HG02970 (cell line): ENCODE measurements around the gene ACYP1.

ENCODE experiments used
- ATAC-seq: cut with Tn5 transposase; IDR thresholded peaks from one replicate; pipeline ENCODE4 v1.9.1; 2021; ENCODE audit warnings: mild to moderate bottlenecking, moderate library complexity, moderate number of reproducible peaks; ENCODE audit not compliant: unreplicated experiment, low FRiP score

Gene ACYP1

DNA sequence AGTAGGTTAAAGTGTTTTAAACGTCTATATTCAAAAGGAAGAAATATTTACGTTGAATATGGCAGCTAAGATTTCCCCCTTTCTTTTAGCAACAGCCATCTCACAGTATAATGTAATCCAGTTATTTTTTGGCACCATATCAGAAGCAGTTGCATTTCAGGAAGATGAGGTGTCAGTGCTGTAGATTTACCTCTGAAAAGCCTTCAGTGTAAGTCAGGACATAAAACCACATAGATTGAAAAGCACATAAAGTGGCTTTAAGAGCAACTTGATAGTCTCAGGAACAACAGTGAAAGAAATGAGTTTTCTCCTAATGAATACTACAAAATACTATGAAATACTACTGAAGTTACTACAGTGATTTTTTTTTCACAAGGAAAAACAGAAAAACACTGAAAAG is 19.5 kb downstream of the ACYP1 start:
- ATAC-seq: no peak

DNA sequence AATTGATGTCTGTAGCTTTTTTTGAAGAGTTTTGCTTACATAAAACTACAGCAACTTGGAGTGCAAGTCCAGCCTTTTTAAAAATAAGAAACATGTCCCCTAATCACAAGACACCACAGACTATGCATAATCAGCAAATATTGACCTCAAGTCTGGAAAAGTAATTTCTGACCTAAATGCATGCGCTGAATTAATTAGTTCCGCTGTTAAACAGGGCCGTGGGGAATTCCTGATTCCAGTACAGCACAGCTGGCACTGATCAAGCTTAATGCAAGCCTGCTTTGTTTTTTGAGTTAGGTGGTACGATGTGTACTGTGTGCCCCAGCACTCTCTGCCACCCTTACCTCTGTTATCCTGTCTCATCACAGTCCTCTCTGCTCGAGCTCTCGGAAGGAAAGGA is 21.8 kb downstream of the ACYP1 start:
- no peak for ATAC-seq

DNA sequence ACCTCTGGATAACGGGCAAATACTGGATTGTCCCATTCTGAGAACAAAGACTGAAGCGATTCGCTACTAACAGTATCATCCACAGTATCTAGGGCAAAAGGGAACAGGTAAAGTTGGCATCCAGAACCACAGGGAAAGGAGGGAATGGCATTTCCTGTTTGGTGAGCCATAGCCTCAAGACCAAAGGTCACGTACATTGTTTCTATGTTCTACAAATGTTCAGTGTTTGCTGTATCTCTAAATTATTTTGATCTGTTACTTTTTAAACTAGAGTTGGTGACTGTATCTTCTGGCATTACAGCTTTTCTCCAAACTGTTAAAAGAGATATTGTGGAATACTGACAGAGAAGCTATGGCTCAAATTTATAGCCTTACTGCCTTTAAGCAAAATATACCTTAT is 22.2 kb downstream of the ACYP1 start:
- ATAC-seq: no peak

DNA sequence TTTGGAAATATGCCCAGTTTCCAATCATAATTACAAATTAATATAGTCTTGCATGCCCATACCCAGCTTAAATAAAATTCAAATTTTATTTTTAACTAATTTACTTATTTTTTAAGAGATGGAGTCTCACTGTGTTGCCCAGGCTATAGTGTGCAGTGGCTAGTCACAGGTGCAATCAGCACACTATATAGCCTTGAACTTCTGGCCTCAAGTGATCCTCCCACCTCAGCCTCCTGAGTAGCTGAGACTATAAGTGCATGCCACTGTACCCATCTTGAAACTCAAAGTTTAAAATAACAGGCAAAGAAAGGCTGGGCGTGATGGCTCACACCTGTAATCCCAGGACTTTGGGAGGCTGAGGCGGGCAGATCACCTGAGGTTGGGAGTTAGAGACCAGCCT is 22.9 kb downstream of the ACYP1 start:
- ATAC-seq: no peak

DNA sequence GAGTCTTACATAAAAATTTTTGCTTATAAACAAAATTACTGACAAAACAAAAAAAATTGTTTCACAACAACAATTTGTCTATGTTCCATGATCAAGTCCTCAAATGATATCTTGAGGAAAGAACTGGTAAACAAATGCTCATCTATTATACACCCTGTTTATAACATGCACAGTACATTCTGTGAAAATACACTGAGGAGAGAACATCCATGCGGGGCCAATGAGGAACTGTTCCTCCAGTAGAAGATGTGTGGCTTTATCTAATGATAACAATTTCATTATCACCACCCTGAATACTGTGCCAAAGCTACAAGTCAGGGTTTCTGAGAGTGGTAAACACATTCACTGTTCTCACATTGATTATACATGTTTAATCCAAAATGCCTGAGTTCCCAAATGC is 23.3 kb downstream of the ACYP1 start:
- no peak for ATAC-seq

DNA sequence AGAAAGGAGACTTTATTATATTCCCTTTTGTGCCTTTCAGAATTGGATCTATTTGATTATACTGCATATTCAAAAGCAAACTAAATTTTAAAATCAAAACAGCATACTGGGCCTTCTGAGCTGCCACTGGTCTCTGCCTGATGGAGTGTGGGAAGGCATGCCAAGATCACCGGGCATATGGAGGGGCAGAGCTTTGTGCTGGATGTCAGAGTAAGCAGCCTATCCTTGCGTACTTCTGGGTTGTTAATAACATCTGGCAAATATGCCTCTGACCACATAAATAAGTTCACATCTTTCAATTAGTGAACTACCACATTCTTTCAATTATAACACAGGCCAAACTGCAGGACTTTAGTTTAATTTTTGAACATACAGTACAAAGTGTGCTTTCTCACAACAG is 30.9 kb downstream of the ACYP1 start:
- ATAC-seq: no peak

DNA sequence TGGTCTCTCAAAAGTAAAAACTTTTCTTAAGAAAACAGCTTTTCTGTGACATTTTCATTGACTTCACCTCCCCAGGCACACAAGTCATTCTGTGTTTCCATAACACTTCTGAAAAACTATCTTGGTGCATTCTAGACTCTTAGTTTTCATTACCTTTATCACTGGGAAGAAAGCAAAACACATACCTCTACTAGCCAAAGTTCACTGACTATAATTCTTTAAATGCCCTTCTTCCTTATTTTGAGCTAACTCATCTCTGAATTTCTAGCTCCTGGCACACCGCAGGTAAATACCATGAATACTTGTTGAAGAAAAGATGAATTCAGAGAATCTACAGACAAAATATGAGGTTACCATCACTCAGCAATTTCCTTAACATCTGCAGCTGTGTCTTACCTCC is 33.7 kb downstream of the ACYP1 start:
- ATAC-seq: no peak

DNA sequence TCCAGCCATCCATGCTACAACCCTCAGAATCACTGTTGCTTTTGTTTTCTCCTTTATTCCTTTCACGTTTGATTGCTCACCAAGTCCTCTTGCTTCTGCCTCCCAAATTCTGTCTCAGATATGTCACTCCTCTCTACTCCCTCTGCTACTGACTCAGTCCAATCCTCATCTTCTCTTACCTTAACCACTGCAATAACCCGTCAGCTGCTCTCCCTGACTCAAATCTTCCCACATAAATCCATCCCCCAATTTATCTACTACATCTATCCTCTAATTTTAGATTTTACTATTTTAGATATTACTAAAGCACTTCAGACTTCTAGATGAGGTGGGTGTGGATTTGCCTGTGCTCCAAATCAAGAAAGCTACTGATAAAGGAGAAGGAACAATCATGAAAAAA is 37.9 kb downstream of the ACYP1 start:
- no peak for ATAC-seq

DNA sequence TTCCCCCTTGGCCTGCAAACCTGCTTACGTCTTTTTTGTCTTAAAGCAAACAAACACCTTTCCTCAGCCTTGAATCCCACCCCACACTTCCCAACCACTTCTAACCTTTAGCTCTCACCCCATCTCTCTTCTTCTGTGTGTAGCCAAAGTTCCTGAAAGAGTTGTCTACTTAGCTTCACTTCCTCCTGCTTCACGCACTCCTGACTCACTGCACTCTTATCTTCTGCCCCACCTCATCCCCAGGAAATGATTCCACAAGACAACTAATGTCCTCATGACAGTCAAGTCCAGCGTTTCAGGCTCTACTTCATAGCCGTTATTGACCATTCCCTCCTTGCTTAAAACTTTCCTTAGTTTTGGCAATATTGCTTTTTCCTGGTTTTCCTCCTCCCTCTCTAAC is 38.7 kb downstream of the ACYP1 start:
- ATAC-seq: no peak

DNA sequence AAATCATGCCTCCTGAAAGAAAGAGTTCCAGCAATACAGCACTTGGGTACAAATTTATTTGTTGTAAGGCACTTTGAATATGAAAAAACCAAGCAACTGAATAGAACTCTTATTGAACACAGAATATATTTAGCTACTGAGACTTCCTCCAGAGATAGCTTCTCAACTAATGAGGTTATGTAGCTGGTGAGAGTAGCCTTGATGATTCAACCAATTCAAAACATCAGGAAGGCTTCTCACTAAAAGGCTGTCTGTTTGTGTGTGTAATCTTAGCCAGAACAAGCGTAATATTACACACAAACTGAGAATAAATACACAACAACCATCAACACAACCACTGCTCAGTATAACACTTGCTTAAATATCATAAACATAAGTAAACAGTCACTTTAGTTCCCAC is 40.7 kb downstream of the ACYP1 start:
- no peak for ATAC-seq

DNA sequence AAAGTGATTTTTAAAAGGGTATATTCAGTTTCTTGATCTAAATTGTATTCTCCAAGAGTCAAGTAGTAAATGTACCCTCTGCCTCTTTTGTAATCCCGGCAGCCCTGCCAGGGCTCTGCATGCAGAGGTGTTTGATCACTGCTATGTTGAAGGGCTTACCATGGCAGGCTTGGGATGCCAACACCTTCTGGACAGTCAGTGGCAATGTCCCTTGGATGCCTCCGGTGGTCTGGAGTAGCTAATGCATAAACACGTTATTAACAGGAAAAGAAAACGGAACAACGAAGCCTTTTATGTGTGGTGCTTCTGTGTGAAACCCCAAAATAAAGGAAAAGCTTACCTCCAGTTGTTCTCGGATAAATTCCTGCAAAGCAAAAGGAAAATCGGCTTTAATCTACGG is 41.2 kb downstream of the ACYP1 start:
- ATAC-seq: no peak

DNA sequence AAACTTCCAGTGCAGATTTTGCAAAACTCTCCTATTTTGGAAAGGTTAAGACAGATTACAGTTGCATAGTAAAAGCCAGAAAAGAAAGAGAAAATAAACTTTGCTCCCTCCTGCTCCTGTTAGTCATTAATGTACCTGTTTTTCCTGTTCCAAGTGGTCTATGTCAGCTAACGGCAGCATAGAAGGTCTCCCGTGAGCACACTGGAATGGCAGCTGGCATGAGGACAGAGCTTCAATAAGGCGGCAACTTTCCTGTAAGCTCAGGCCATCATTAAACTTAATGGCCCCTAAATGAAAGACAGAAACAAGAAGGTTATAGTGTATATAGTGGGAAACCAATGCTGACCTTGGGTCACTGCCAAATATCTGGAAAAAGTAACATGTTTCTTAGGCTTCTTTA is 45.1 kb downstream of the ACYP1 start:
- no peak for ATAC-seq

DNA sequence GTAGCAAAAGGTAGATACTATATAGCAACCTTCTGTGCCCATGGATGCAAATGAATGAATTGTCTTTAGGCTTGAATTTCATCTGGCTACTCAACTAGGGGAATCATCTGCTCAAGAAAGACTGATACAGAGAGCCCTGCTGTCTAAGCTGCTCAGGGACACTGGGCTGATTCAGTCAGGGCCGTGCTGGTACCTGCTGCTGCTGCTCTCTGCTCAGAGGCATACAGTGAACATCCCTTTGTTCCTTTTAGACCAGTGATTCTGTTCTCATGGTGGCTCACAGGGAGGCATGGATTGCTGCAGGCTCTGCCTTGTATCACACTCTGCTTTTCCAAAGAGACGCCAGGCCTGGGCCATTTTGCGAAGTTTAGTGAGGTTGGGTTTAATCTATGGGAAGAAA is 47.0 kb downstream of the ACYP1 start:
- no peak for ATAC-seq

DNA sequence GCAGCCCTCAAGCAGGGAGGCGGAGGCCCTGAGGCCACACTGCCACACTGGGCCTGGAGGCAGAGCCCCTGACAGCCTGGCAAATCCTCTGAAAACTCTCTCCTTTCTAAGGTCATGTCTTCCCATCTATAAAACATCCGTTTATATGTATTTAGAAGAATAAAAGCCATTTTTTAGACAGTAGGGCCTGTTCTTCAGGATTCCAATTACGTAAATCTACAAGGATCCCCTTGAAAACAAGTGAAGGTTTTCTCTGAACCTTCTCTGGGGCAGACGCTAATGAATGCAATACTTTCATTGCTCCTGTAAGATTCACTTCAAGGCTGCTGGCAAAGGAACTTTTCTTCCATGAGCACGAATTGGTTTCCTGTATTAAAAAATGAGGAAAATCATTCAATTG is 48.3 kb downstream of the ACYP1 start:
- no peak for ATAC-seq

DNA sequence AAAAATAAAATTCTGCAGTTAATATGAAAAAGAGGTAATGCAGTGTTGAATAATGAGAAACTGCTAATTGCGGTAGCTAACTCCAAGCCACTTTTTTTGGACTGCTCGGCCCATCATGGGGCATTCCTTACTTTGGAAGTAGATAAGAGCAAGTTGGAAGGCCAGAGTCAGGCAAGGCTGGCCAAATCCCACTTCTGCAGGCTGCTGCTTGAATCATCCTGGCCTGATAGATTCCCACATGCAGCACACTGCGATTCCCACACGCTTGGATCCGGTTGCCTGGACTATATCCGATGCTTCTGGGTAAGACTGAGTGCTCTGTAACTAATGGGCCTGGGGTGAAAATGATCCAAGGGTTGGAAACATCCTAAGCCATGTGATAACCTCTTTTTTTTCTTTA is 50.5 kb downstream of the ACYP1 start:
- ATAC-seq: no peak

DNA sequence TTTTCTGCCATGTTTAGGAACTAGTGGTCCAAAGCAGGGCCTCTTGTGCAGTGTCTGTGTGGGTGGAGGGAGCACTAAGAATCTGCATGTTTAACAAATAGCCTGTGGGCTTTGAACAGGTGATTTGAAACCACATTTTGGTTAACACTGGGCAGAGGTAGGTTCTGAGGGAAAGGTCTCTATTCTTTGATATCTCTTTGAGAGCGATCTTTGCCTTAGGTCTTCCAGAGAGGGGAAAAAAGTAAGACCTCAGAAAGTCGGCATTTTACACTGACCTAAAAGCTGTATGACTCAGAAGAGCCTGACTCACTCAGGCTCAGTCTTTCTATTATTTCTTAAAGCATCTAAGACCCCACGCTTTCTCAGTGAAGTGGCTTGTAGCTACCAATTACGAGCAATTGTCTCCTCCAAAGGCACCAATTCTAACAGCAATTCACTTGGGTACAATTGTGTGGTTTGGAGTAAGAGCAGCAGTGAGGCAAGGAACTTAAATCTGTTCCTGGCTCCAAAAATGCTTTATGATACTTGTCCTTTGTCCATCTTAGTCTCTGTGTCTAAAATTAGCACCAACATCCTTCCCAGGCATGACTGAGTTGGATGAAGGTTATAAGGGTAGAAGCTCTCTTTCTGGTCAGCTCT is 52.3 kb downstream of the ACYP1 start:
- no peak for ATAC-seq

DNA sequence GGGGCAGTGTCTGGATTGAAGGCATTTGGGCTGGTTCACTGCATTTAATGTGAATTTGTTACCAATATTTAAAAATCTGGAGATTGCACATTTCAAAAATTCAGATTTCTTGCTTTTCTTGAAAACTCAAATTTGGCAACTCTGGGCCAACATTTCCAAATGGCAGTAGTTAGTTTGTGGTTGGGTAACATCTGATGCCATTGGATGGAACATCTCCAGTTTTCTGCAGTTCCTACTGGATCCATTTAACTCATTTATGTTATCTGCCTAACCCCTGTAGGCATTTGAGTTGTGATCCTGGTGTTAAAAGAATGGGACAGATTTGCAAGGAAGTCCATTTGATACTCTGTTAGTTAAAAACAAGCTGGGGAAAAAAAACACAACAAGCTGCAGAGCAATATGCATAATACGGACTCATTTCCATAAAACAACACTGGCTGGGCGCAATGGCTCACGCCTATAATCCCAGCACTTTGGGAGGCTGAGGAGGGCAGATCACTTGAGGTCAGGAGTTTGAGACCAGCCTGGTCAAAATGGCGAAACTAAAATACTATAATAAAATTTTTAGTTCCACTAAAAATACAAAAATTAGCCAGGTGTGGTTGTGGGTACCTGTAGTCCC is 53.2 kb downstream of the ACYP1 start:
- ATAC-seq: no peak

DNA sequence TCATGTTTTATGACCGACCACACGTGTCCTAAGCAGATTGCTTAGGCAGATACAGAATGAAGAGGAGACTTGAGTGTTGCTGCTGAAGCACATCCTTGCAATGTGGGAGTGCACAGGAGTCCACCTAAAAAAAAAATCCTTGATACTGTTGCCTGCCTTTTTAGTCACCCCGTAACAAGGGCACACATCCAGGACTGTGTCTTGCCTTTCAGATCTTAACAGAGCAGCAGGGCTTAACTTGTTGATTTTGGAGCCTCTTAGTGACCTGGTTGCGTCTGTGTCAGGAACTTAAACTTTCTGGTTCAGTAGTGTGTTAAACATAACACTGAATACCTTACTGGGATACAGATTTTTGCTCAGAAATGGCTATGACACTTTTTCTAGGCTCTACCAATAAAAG is 54.6 kb downstream of the ACYP1 start:
- no peak for ATAC-seq

DNA sequence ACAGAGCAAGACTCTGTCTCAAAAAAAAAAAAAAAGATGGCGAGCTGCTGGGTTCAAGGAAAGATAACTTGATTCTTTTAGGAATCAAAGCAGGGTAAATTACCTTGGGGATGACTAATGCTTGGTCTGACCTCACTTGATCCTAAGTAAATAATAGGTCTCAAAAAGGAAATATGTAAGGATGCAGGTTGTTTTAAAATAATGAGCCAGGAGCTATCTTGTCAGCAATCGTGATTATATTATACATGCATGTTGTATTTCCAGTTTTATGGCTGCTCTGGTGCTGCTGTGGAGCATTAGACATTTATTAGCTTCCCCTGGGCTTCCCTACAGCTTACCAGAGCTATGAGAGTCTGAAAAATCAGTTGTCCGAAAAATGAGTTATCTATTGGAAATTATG is 58.5 kb downstream of the ACYP1 start:
- ATAC-seq: no peak

DNA sequence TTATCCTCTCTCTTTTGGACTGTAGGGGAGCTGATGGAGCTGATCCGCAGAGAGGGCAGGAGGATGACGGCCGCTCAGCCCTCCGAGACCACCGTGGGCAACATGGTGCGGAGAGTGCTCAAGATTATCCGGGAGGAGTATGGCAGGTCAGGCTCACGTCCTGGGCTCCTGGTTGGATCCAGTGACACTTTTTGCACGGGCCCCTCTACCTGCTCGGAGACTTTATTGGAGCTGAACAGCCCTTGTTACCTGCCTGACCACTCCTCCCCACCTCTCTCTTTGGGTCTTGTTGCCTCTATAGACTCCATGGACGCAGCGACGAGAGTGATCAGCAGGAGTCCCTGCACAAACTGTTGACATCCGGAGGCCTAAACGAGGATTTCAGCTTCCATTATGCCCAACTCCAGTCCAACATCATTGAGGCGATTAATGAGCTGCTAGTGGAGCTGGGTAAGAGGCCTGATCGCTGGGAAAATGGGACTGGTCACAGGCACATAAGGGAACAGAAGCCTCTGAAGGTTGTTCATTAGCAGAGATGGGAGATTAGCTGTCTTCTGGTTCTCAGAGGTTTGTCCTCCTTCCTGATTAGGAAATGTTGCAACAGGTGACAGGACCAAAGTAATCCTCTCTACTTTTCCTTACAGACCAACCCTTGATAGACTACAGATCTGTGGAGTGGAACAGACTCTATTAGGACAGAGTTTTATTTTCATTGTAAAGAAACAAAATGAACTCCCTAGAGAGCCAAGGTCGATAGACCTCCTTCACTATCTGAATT is 60.4 kb downstream of the ACYP1 start:
- no peak for ATAC-seq
